MM.1S (cell line): Measurements from ENCODE around the gene PRRG1.

Source experiments
- DNase-seq: peaks from one replicate; pipeline ENCODE4 v3.0.0-alpha.2; 2015
- H2AFZ ChIP-seq: fragments of 300-600 bp; sonication (generic); 2 replicates; pipeline ENCODE4 v1.6.0; 2016; ENCODE audit warnings: antibody characterized with exemption, low read length
- H3F3A ChIP-seq: fragments of 300-600 bp; sonication (generic); 2 replicates; pipeline ENCODE4 v1.6.1; 2016; ENCODE audit warnings: mild to moderate bottlenecking, antibody characterized with exemption, low read length, moderate library complexity, mixed read lengths; ENCODE audit not compliant: insufficient read depth
- H3K27ac ChIP-seq: fragments of 300-600 bp; sonication (generic); 2 replicates; pipeline ENCODE4 v1.5.1; 2016; ENCODE audit warnings: mild to moderate bottlenecking, low read length
- H3K27me3 ChIP-seq: fragments of 300-600 bp; sonication (generic); replicated peaks from 2 replicates; pipeline ENCODE4 v1.6.0; 2016; ENCODE audit warnings: low read length; ENCODE audit not compliant: insufficient read depth
- H3K36me3 ChIP-seq: fragments of 300-600 bp; sonication (generic); replicated peaks from 2 replicates; pipeline ENCODE4 v1.6.1; 2016; ENCODE audit warnings: mild to moderate bottlenecking, low read length, mixed read lengths; ENCODE audit not compliant: insufficient read depth
- H3K4me1 ChIP-seq: fragments of 300-600 bp; sonication (generic); 2 replicates; pipeline ENCODE4 v1.6.1; 2016; ENCODE audit warnings: low read length, mixed read lengths
- H3K4me2 ChIP-seq: fragments of 300-600 bp; sonication (generic); 2 replicates; pipeline ENCODE4 v1.6.0; 2016; ENCODE audit warnings: low read depth, low read length
- H3K4me3 ChIP-seq: fragments of 300-600 bp; sonication (generic); 2 replicates; pipeline ENCODE4 v1.5.1; 2016; ENCODE audit warnings: low read length, mixed read lengths
- H3K79me2 ChIP-seq: fragments of 300-600 bp; sonication (generic); 2 replicates; pipeline ENCODE4 v1.6.1; 2016; ENCODE audit warnings: mixed run types, low read length, mixed read lengths
- H3K9ac ChIP-seq: fragments of 300-600 bp; sonication (generic); 2 replicates; pipeline ENCODE4 v1.6.1; 2016; ENCODE audit warnings: low read length, mixed read lengths
- H3K9me2 ChIP-seq: fragments of 300-600 bp; sonication (generic); replicated peaks from 2 replicates; pipeline ENCODE4 v1.6.1; 2016; ENCODE audit warnings: mild to moderate bottlenecking, low read length, mixed read lengths; ENCODE audit not compliant: insufficient read depth
- H3K9me3 ChIP-seq: fragments of 300-600 bp; sonication (generic); replicated peaks from 2 replicates; pipeline ENCODE4 v1.6.1; 2016; ENCODE audit warnings: mild to moderate bottlenecking, low read length, mixed read lengths; ENCODE audit not compliant: insufficient read depth
- H4K20me1 ChIP-seq: fragments of 300-600 bp; sonication (generic); 2 replicates; pipeline ENCODE4 v1.6.1; 2016; ENCODE audit warnings: mild to moderate bottlenecking, low read length, moderate library complexity, mixed read lengths; ENCODE audit not compliant: insufficient read depth
- EZH2 ChIP-seq: fragments of 300-600 bp; sonication (generic); optimal IDR thresholded peaks from 2 replicates; pipeline ENCODE3; 2017; ENCODE audit warnings: low read depth, mild to moderate bottlenecking, antibody characterized with exemption, low read length, mixed read lengths
- EZH2phosphoT487 ChIP-seq: fragments of 300-600 bp; sonication (generic); IDR thresholded peaks from 2 replicates; pipeline ENCODE4 v1.6.1; 2018; ENCODE audit warnings: antibody characterized with exemption, low read length
- TF ChIP-seq, protein P1 (sequence below): fragments of 300-600 bp; sonication (generic); IDR thresholded peaks from 2 replicates; pipeline ENCODE4 v1.5.1; 2016; ENCODE audit warnings: antibody characterized with exemption, low read length, mixed read lengths

The PRRG1 gene

DNA sequence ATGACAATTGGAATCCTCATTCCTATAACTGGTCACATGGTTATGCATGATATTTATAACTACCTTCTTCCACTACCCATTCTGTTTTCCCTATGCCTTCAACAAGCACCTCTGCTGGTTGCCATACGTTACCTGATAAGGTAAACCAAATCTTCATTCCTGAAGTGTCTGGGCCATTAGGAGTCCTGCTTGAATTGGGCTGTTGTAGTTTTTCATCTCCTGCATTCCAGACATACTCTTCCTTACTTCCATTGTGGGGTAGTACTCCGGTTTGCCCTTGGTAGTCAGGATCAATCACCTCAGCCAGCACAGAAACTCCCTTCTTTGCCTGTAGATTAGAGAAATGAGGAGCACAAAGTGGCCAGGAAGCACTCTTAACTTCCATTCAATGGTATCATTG lies 113.2 kb downstream of the PRRG1 start:
- Histone ChIP-seq H3K4me1 (no peaks in the 10 kb centered on the region), H3F3A (no peaks in the 10 kb centered on the region), H3K9me3 (no peaks in the 10 kb centered on the region), H4K20me1 (no peaks in the 10 kb centered on the region), H3K4me2 (no peak overlapping the region), H3K27ac (no peak overlapping the region), H3K4me3 (no peak overlapping the region), H2AFZ (no peak overlapping the region), H3K36me3 (no peaks in the 10 kb centered on the region), H3K9me2 (no peaks in the 10 kb centered on the region), H3K9ac (no peak overlapping the region), H3K27me3 (no peaks in the 10 kb centered on the region), H3K79me2 (no peaks in the 10 kb centered on the region)
- TF ChIP-seq, protein P1, sequence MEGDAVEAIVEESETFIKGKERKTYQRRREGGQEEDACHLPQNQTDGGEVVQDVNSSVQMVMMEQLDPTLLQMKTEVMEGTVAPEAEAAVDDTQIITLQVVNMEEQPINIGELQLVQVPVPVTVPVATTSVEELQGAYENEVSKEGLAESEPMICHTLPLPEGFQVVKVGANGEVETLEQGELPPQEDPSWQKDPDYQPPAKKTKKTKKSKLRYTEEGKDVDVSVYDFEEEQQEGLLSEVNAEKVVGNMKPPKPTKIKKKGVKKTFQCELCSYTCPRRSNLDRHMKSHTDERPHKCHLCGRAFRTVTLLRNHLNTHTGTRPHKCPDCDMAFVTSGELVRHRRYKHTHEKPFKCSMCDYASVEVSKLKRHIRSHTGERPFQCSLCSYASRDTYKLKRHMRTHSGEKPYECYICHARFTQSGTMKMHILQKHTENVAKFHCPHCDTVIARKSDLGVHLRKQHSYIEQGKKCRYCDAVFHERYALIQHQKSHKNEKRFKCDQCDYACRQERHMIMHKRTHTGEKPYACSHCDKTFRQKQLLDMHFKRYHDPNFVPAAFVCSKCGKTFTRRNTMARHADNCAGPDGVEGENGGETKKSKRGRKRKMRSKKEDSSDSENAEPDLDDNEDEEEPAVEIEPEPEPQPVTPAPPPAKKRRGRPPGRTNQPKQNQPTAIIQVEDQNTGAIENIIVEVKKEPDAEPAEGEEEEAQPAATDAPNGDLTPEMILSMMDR, result no peak
- no peak for TF ChIP-seq EZH2
- TF ChIP-seq EZH2phosphoT487, result no peak
- DNase-seq, result no peak

DNA sequence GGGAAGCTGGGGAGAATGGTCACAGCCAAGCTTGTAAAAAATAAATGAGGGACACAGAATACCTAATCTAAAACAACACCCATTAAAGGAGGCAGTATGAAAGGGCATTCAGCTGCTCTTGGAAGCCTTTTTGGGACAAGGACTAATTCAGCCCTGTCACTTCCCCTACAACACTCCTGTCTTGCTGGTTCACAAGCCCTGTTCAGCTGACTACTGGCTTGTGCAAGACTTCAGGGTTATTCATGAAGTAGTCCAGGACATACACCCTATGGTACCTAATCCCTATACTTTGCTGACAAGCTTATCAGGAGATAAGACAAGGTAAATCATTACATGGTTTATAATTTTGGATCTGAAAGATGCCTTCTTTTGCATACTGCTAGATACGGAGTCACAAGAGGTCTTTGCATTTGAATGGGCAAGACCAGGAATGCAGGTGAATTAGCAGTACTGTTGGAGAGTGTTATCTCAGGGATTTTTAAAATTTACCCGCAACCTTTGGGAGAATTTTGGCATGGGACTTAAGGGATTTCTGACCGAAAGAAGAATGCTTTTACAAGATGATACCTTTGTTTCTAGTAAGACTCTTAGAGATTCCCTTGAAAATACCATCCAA lies 119.1 kb downstream of the PRRG1 start:
- Histone ChIP-seq H3K4me2 (no peak overlapping the region), H3K27ac (no peak overlapping the region), H3K79me2 (no peaks in the 10 kb centered on the region), H3K9ac (no peak overlapping the region), H3K4me3 (no peak overlapping the region), H3K4me1 (no peaks in the 10 kb centered on the region), H3F3A (no peaks in the 10 kb centered on the region), H3K36me3 (no peaks in the 10 kb centered on the region), H4K20me1 (no peaks in the 10 kb centered on the region), H3K27me3 (no peaks in the 10 kb centered on the region), H2AFZ (no peak overlapping the region), H3K9me2 (no peaks in the 10 kb centered on the region), H3K9me3 (no peaks in the 10 kb centered on the region)
- DNase-seq, result no peak
- TF ChIP-seq EZH2phosphoT487 (no peak), EZH2 (no peak)
- TF ChIP-seq, protein P1, result no peak

DNA sequence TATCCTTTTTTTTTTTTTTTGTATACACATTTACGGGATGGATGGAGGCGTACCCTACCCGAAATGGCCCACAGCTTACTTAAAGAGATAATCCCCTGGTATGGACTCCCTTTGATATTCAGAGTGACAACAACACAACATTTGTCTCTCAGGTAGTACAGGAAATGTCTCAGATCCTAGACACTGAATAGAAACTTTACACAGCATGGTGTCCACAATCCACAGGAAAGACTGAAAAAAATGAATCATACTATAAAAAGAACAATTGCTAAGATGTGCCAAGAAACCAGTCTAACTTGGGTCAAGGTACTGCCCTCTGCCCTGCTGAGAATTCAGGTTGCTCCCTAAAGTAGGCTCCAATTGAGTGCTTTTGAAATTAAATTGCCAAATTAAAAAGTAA lies 121.5 kb downstream of the PRRG1 start:
- TF ChIP-seq EZH2, result no peak
- TF ChIP-seq, protein P1, result no peak
- no peak for TF ChIP-seq EZH2phosphoT487
- no peaks in the 10 kb centered on the region for H3K27me3 ChIP-seq
- H3K79me2 ChIP-seq, result no peaks in the 10 kb centered on the region
- H3K4me2 ChIP-seq, result no peak overlapping the region
- no peak overlapping the region for H3K9ac ChIP-seq
- H3K36me3 ChIP-seq, result no peaks in the 10 kb centered on the region
- H2AFZ ChIP-seq, result no peak overlapping the region
- no peaks in the 10 kb centered on the region for H3F3A ChIP-seq
- no peaks in the 10 kb centered on the region for H3K4me1 ChIP-seq
- H3K27ac ChIP-seq, result no peak overlapping the region
- no peak overlapping the region for H3K4me3 ChIP-seq
- DNase-seq, result no peak
- H3K9me3 ChIP-seq, result no peaks in the 10 kb centered on the region
- H3K9me2 ChIP-seq, result no peaks in the 10 kb centered on the region
- no peaks in the 10 kb centered on the region for H4K20me1 ChIP-seq
